ENCODE results near the gene NBPF8.
"Not testable (repeated sequence)": the region's sequence is repeated elsewhere in the genome, so short reads cannot be mapped to it uniquely, and the experiment has no call there.

GRCh38 chr1:120386651-120387050 is 28.2 kb upstream of the NBPF8 start:
- TF ChIP-seq POLR2A (IDR thresholded peaks at IDR 0.05; ENCODE audit: low read length); GATA1 (IDR thresholded peaks at IDR 0.05; ENCODE audit: low read depth, low read length): not testable (repeated sequence)

Data from erythroblast (primary cell).